Measurements from ENCODE around the gene PDE9A. TPM values are rescaled to one million over a fixed set of nuclear protein-coding genes. Genes with fewer than 3 reads are reported as not detected.

Gene PDE9A
- total and polyA plus RNA-seq, 2 of the 4 experiments (the other 2 are of a cell fraction), result 0.89 to 0.90 TPM

- no peak overlapping the region for H4K5ac ChIP-seq (ENCODE audit: low read depth, low read length)
- no TSS peak for BruUV-seq (replicated peaks)
- no peaks in the 10 kb centered on the region for H3K79me1 ChIP-seq (ENCODE audit: low read depth in 1 of 2, low read length in 2 of 2)
- no peak for TF ChIP-seq BHLHE40 (IDR thresholded peaks at IDR 0.05; ENCODE audit: low read depth, low read length)
- no peak for TF ChIP-seq NFE2L2 (IDR thresholded peaks at IDR 0.05; ENCODE audit: low read depth, low read length)
- no peak for TF ChIP-seq SMC3 (IDR thresholded peaks at IDR 0.05; ENCODE audit: low read depth, low read length)
- TF ChIP-seq POLR2A (IDR thresholded peaks at IDR 0.05; ENCODE audit: low read depth, low read length), result no peak
- no peak for TF ChIP-seq RFX5 (IDR thresholded peaks at IDR 0.05; ENCODE audit: low read depth, low read length)
- TF ChIP-seq RAD21 (IDR thresholded peaks at IDR 0.05; ENCODE audit: low read length), result no peak
- TF ChIP-seq, protein P1, sequence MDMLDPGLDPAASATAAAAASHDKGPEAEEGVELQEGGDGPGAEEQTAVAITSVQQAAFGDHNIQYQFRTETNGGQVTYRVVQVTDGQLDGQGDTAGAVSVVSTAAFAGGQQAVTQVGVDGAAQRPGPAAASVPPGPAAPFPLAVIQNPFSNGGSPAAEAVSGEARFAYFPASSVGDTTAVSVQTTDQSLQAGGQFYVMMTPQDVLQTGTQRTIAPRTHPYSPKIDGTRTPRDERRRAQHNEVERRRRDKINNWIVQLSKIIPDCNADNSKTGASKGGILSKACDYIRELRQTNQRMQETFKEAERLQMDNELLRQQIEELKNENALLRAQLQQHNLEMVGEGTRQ (IDR thresholded peaks at IDR 0.05; ENCODE audit: low read depth, low read length), result no peak
- TF ChIP-seq MAZ (IDR thresholded peaks at IDR 0.05; ENCODE audit: borderline replicate concordance, low read depth, low read length), result no peak
- TF ChIP-seq ELK1 (IDR thresholded peaks at IDR 0.05; ENCODE audit: borderline replicate concordance, low read depth, low read length), result no peak
- no peak for TF ChIP-seq RCOR1 (IDR thresholded peaks at IDR 0.05; ENCODE audit: insufficient replicate concordance, low read length)
- TF ChIP-seq MXI1 (IDR thresholded peaks at IDR 0.05; ENCODE audit: borderline replicate concordance, low read depth, low read length), result no peak
- TF ChIP-seq FOS (IDR thresholded peaks at IDR 0.05; ENCODE audit: low read depth, low read length), result no peak
- no peak for TF ChIP-seq MAFK (IDR thresholded peaks at IDR 0.05; ENCODE audit: low read depth, low read length)
- no peak for TF ChIP-seq CTCF (conservative IDR thresholded peaks at IDR 0.05; ENCODE audit: low read depth, low read length)
- no peak overlapping the region for H3K23ac ChIP-seq (ENCODE audit: low read depth, low read length)
- DNase-seq (no peak), ATAC-seq (ENCODE audit: low read depth) (no peak)
- H3K36me3 ChIP-seq (ENCODE audit: control insufficient read depth, insufficient read depth, low read length), result no peaks in the 10 kb centered on the region
- no peak overlapping the region for H2AFZ ChIP-seq (replicated peaks; ENCODE audit: low read length, poor library complexity)
- H3K56ac ChIP-seq (ENCODE audit: extremely low read depth, insufficient read depth, low read length), result no peak overlapping the region
- no peak overlapping the region for H3K14ac ChIP-seq (replicated peaks; ENCODE audit: low read depth, low read length)
- H2BK20ac ChIP-seq (ENCODE audit: low read depth, low read length), result no peak overlapping the region
- no peak overlapping the region for H3K4ac ChIP-seq (ENCODE audit: low read depth, low read length)
- intact Hi-C loops (cut with micrococcal nuclease), result no loop called here
- no peak overlapping the region for H3K4me2 ChIP-seq (ENCODE audit: low read depth, low read length)
- WGBS, 2 experiments (ENCODE audit: extremely low coverage in 2 of 2, insufficient read length in 1 of 2), result 17% methylated on average over 1 of the region's 7 CpGs; no CpG with 5 or more reads in 1 of the 2 experiments
- no peak overlapping the region for H2BK5ac ChIP-seq (ENCODE audit: low read depth, low read length, poor library complexity, severe bottlenecking)
- H2BK120ac ChIP-seq (ENCODE audit: low read depth, low read length), result no peak overlapping the region
- ChIA-PET CTCF (no interaction called here), POLR2A (ENCODE audit: unreplicated experiment) (no interaction called here)
- H4K20me1 ChIP-seq (ENCODE audit: insufficient read depth, low read length), result no peaks in the 10 kb centered on the region
- H3K18ac ChIP-seq (ENCODE audit: low read depth, low read length), result no peak overlapping the region
- no peak overlapping the region for H2BK15ac ChIP-seq (ENCODE audit: low read depth, low read length)
- no peaks in the 10 kb centered on the region for H3K9me1 ChIP-seq (ENCODE audit: insufficient read depth, low read length)
- dilution Hi-C loops (cut with HindIII; ENCODE audit: low sequenced_read_pairs, unreplicated experiment), result no loop called here
- no peak overlapping the region for H4K8ac ChIP-seq (ENCODE audit: low read depth in 2 of 2, low read length in 2 of 2)
- H3K9me3 ChIP-seq (ENCODE audit: control insufficient read depth, insufficient read depth, low read length), result no peaks in the 10 kb centered on the region
- no peak overlapping the region for H3K9ac ChIP-seq (ENCODE audit: low read depth, low read length)
- no peak overlapping the region for H3K27ac ChIP-seq (ENCODE audit: insufficient read depth, low read length)
- no peak overlapping the region for H2AK9ac ChIP-seq (replicated peaks; ENCODE audit: low read depth, low read length, poor library complexity)
- H4K91ac ChIP-seq (ENCODE audit: insufficient read depth, low read depth, low read length), result no peak overlapping the region
- no peaks in the 10 kb centered on the region for H3K4me1 ChIP-seq (ENCODE audit: control insufficient read depth, insufficient read depth, low read length)
- no peak overlapping the region for H2AK5ac ChIP-seq (ENCODE audit: low read depth, low read length)
- H3K4me3 ChIP-seq (ENCODE audit: insufficient read depth, low read depth, low read length), result no peak overlapping the region
- peaks cover 11% of the 10 kb centered on the region for H3K27me3 ChIP-seq (ENCODE audit: control insufficient read depth, insufficient read depth, low read length)
- in situ Hi-C loops (cut with MboI; ENCODE audit: low sequenced_read_pairs), result no loop called here
Observed at GRCh38 chr21:42797522-42797921, 144.1 kb downstream of the PDE9A start.
